GM18520 (cell line): ENCODE data around the gene NKX2-8.

Experiments used
- ATAC-seq: cut with Tn5 transposase; IDR thresholded peaks from one replicate; pipeline ENCODE4 v1.9.1; 2021; ENCODE audit not compliant: unreplicated experiment

NKX2-8 gene

GRCh38 chr14:36582011-36582873 is at the start of gene NKX2-8:
TSS of gene NKX2-8 (minus strand) at chr14:36582614. CDS start at chr14:36582389, 225 bp downstream.
- no peak for ATAC-seq

- no peak for ATAC-seq
Observed at GRCh38 chr14:36627981-36628380, 45.6 kb upstream of the NKX2-8 start.

- ATAC-seq = peak; percentile 86
Observed at GRCh38 chr14:36626151-36626550, 43.7 kb upstream of the NKX2-8 start.

GRCh38 chr14:36625436-36625835 is 43.0 kb upstream of the NKX2-8 start:
- ATAC-seq = no peak

GRCh38 chr14:36625014-36625413 is 42.6 kb upstream of the NKX2-8 start:
- no peak for ATAC-seq

- no peak for ATAC-seq
Observed at GRCh38 chr14:36619853-36620252, 37.4 kb upstream of the NKX2-8 start.

- no peak for ATAC-seq
Observed at GRCh38 chr14:36619131-36619530, 36.7 kb upstream of the NKX2-8 start.

GRCh38 chr14:36618641-36619040 is 36.2 kb upstream of the NKX2-8 start:
- ATAC-seq = no peak

- ATAC-seq = no peak
Observed at GRCh38 chr14:36617824-36618223, 35.4 kb upstream of the NKX2-8 start.

- ATAC-seq = no peak
Observed at GRCh38 chr14:36605506-36605857, 23.1 kb upstream of the NKX2-8 start.

GRCh38 chr14:36604757-36605505 is 22.5 kb upstream of the NKX2-8 start:
- ATAC-seq = peak; percentile 67

GRCh38 chr14:36600431-36600830 is 18.0 kb upstream of the NKX2-8 start:
- no peak for ATAC-seq

- ATAC-seq = no peak
Observed at GRCh38 chr14:36591482-36591881, 9.1 kb upstream of the NKX2-8 start.

GRCh38 chr14:36588788-36589187 is 6.4 kb upstream of the NKX2-8 start:
- no peak for ATAC-seq

- no peak for ATAC-seq
Observed at GRCh38 chr14:36588119-36588518, 5.7 kb upstream of the NKX2-8 start.

- no peak for ATAC-seq
Observed at GRCh38 chr14:36585100-36585499, 2.7 kb upstream of the NKX2-8 start.

GRCh38 chr14:36583893-36584811 is 1.7 kb upstream of the NKX2-8 start:
- ATAC-seq = no peak

- no peak for ATAC-seq
Observed at GRCh38 chr14:36583242-36583892, 953 bp upstream of the NKX2-8 start.

- ATAC-seq = no peak
Observed at GRCh38 chr14:36582874-36583241, 444 bp upstream of the NKX2-8 start.
